Thyroid gland (tissue), 4 donors: Measurements from ENCODE around the gene GLS2. TPM values are rescaled to one million over a fixed set of nuclear protein-coding genes. Genes with fewer than 3 reads are reported as not detected.

ENCODE experiments used
- DNase-seq, 2 donors: peaks; one replicate each; pipeline ENCODE4 v3.0.0-alpha.2; 2019
- H3K27ac ChIP-seq, 3 donors: fragments of 200-600 bp; sonication (generic); 1 replicate in 2 of 3; 2 replicates in 1 of 3; pipeline ENCODE4 v1.5.1; 2016 to 2019; ENCODE audit warnings: mild to moderate bottlenecking in 1 of 3, moderate library complexity in 1 of 3
- H3K27me3 ChIP-seq: fragments of 200-600 bp; sonication (generic); one replicate; pipeline ENCODE4 v1.5.1; 2019
- H3K36me3 ChIP-seq, 2 donors: fragments of 200-600 bp; sonication (generic); one replicate each; pipeline ENCODE4 v1.5.1; 2016 to 2019
- H3K4me1 ChIP-seq, 2 donors: fragments of 200-600 bp; sonication (generic); one replicate each; pipeline ENCODE4 v1.5.1; 2017 to 2019
- H3K4me3 ChIP-seq, 3 donors: fragments of 200-600 bp; sonication (generic); replicated peaks in 1 of 3; 1 replicate in 2 of 3; 2 replicates in 1 of 3; pipeline ENCODE4 v1.5.1; 2016; ENCODE audit warnings: mild to moderate bottlenecking in 1 of 3
- H3K9me3 ChIP-seq: fragments of 200-600 bp; sonication (generic); one replicate; pipeline ENCODE4 v1.5.1; 2017
- POLR2A ChIP-seq, 2 donors: fragments of 450-650 bp; IDR thresholded peaks; one replicate each; pipeline ENCODE4 v1.6.1; 2017; ENCODE audit warnings: antibody characterized with exemption in 2 of 2, mild to moderate bottlenecking in 2 of 2, moderate library complexity in 1 of 2
- WGBS, 2 donors: methylation state at CpG; one replicate each; pipeline ENCODE4 v1.1.5; 2017; 5-methylcytosine and 5-hydroxymethylcytosine counted together
- intact Hi-C: fragments of 100-400 bp; cut with DNase I; formaldehyde crosslinking; loops from one replicate; pipeline ENCODE4 v1.15.1; 2023
- total RNA-seq, 4 donors: library from RNA; depleted of rRNA; stranded (reverse); fragments of >200 nt; gene quantifications; one replicate each; pipeline ENCODE4 v1.2.3, GENCODE V29; 2016
- TF ChIP-seq, protein P1 (sequence below), 6 experiments: fragments of 200-600 bp in 3 of 6; fragments of 450-650 bp in 3 of 6; sonication (generic) in 3 of 6; IDR thresholded peaks; one replicate each; pipeline ENCODE4 v1.5.1; 2016 to 2019; ENCODE audit warnings: antibody characterized with exemption in 6 of 6, mild to moderate bottlenecking in 2 of 6, inconsistent platforms in 1 of 6, moderate library complexity in 1 of 6

Gene GLS2
- total RNA-seq, 4 donors from 2014 or later: 1.8 to 4.2 (median 2.7) TPM

DNA sequence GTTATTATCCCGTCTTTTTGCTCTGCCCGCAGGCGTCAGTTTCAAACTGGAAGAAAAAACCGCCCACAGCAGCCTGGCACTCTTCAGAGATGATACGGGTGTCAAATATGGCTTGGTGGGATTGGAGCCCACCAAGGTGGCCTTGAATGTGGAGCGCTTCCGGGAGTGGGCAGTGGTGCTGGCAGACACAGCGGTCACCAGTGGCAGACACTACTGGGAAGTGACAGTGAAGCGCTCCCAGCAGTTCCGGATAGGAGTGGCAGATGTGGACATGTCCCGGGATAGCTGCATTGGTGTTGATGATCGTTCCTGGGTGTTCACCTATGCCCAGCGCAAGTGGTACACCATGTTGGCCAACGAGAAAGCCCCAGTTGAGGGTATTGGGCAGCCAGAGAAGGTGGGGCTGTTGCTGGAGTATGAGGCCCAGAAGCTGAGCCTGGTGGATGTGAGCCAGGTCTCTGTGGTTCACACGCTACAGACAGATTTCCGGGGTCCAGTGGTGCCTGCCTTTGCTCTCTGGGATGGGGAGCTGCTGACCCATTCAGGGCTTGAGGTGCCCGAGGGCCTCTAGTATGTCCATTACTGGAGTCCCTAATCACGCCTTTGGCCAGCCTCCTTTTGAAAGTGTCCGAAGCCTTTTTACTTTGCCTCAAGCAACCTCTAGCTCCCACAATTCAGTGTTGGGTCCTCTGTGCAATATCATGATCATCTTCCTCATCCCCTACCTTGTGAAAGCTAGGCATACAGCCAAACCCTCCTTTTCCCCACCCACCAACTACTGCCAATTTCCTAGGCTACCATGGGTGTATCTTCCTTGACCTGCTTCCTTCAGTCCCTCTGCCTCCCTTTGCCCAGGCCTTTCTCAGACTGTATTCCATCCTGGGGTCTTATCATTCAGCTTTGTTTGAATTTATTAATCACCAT lies 18.7 kb downstream of the GLS2 start:
- H3K4me1 ChIP-seq: peaks cover 8 to 16% of the 10 kb centered on the region in 2 donors
- no peaks in the 10 kb centered on the region for H3K36me3 ChIP-seq
- H3K27ac ChIP-seq: peak overlapping the region; percentile 82 to 96 (median 90)
- intact Hi-C loops: loop anchor here (10.0 kb wide), 4 partner anchors 134 to 344 kb away; partner anchors contain the start of genes ESYT1, IL23A and PAN2
- DNase-seq: peak in 1 of 2 donors; percentile 23
- H3K4me3 ChIP-seq: peak overlapping the region; percentile 67 to 96 (median 76)
- WGBS, 2 donors: 43 to 51% methylated on average over 11 to 19 of the region's 19 CpGs
- H3K9me3 ChIP-seq: no peaks in the 10 kb centered on the region
- no peaks in the 10 kb centered on the region for H3K27me3 ChIP-seq
- TF ChIP-seq POLR2A (IDR thresholded peaks at IDR 0.05): no peak
- TF ChIP-seq, protein P1, sequence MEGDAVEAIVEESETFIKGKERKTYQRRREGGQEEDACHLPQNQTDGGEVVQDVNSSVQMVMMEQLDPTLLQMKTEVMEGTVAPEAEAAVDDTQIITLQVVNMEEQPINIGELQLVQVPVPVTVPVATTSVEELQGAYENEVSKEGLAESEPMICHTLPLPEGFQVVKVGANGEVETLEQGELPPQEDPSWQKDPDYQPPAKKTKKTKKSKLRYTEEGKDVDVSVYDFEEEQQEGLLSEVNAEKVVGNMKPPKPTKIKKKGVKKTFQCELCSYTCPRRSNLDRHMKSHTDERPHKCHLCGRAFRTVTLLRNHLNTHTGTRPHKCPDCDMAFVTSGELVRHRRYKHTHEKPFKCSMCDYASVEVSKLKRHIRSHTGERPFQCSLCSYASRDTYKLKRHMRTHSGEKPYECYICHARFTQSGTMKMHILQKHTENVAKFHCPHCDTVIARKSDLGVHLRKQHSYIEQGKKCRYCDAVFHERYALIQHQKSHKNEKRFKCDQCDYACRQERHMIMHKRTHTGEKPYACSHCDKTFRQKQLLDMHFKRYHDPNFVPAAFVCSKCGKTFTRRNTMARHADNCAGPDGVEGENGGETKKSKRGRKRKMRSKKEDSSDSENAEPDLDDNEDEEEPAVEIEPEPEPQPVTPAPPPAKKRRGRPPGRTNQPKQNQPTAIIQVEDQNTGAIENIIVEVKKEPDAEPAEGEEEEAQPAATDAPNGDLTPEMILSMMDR (IDR thresholded peaks at IDR 0.05): no peak

DNA sequence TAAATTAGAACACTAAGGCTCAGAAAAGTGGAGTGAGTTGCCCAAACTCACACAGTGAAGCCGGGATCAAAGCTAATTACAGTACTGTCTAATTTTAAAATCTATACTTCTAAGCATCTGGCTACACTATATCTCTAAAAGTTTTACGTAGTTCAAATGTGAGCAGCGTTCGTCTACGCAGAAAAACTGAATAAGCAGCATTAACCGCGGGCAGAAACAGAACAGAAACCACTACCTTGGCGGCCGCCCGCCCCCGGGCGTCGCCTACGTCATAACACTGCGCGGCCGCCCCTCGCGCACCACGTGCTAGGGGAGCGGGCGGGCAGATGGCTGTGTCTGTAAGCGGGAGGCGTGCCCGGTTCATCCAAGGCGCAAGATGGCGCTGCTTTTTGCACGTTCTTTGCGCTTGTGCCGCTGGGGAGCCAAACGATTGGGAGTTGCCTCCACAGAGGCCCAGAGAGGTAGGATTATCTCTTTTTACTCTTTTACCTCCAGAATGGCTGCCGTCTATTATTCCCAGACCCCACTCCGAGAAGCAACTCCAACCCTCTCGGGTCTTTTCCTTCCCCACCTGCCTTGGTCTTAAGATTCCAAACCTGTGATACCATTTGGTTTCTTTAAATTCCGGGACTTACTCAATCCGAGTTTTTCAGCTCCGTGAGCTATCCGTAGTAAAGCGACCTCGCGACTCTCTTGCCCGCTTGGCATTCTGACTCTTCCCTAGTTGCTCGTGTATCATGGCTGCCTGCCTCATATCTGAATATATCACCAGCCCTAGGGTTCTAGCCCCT lies 19.6 kb downstream of the GLS2 start, which contains the start of gene SPRYD4:
Gene SPRYD4 (plus strand): TSS at position 363 of the 791 bp plus-strand sequence. CDS start 14 bp downstream, at position 377.
- Histone ChIP-seq H3K27me3 (no peaks in the 10 kb centered on the region), H3K4me1 (peaks cover 8 to 19% of the 10 kb centered on the region in 2 donors), H3K27ac (peak within 1 kb of the TSS; percentile 82 to 96 (median 90)), H3K9me3 (no peaks in the 10 kb centered on the region), H3K36me3 (no peaks in the 10 kb centered on the region), H3K4me3 (peak within 1 kb of the TSS; percentile 67 to 96 (median 76))
- intact Hi-C loops: loop anchor here (10.0 kb wide), 4 partner anchors 134 to 344 kb away; partner anchors contain the start of genes ESYT1, IL23A and PAN2
- WGBS, 2 donors: 0 to 1% methylated on average over 38 to 43 of the region's 43 CpGs
- peak; percentile 28 to 90 for TF ChIP-seq POLR2A (IDR thresholded peaks at IDR 0.05)
- TF ChIP-seq, protein P1 (IDR thresholded peaks at IDR 0.05): peak in 3 of 6 experiments; percentile 12 to 36 (median 23)
- peak; percentile 92 to 93 for DNase-seq

DNA sequence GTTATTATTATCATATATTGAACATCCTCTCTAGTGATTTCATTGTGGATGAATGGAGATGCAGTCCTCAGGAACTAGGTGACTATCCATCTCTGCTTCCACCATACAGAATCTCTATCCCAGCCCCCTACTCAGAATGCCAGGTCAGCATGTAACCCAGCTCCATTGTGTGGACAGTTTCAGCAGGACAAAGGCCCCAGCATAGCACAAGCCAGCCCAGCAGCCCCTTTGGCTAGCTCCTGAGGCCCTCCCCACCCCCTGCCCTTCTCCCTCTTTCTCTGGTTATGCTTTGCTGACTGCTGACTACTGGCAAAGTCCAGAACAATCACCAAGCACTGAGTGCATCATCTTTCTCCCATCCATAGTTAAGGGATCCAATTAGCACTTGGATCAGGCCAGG lies 25.4 kb downstream of the GLS2 start:
- Histone ChIP-seq H3K27ac (no peak overlapping the region), H3K36me3 (no peaks in the 10 kb centered on the region), H3K4me1 (peaks cover 0 to 6% of the 10 kb centered on the region in 2 donors), H3K4me3 (no peak overlapping the region), H3K27me3 (no peaks in the 10 kb centered on the region), H3K9me3 (no peaks in the 10 kb centered on the region)
- TF ChIP-seq POLR2A (IDR thresholded peaks at IDR 0.05): no peak
- TF ChIP-seq, protein P1 (IDR thresholded peaks at IDR 0.05): no peak
- DNase-seq: no peak
- intact Hi-C loops: loop anchor here (10.0 kb wide), 4 partner anchors 128 to 338 kb away; partner anchors contain the start of genes ESYT1, IL23A and PAN2

GRCh38 chr12:56461235-56462159 lies 26.5 kb downstream of the GLS2 start:
- Histone ChIP-seq H3K27ac (no peak overlapping the region), H3K4me3 (no peak overlapping the region), H3K27me3 (no peaks in the 10 kb centered on the region), H3K9me3 (no peaks in the 10 kb centered on the region), H3K4me1 (peaks cover 0 to 6% of the 10 kb centered on the region in 2 donors), H3K36me3 (no peaks in the 10 kb centered on the region)
- DNase-seq: no peak
- intact Hi-C loops: loop anchor here (10.0 kb wide), 4 partner anchors 127 to 337 kb away; partner anchors contain the start of genes ESYT1, IL23A and PAN2
- whole genome bisulfite sequencing, 2 donors: 87% methylated on average over 11 of the region's 11 CpGs
- no peak for TF ChIP-seq POLR2A (IDR thresholded peaks at IDR 0.05)
- TF ChIP-seq, protein P1 (IDR thresholded peaks at IDR 0.05): no peak
